ENCODE data around the gene AURKA.

DNA sequence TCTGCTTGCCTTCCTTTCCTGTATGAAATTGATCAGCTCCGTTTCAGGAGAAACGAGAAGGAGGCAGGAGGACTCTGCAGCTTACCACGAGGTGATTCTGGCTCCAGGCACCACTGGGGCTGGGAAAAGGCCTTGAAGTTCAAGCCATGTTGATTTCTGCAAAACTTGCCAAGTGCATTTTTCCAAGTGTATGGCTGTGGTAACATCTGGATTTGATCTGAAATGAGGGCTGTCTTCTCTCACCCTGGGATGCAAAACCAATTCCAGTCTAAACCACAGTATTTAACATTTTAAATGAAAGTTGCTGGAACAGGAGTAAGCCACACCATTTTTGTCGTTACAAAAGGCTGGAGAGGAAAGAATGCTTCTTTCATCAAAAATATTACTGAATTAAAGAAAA is 69.3 kb downstream of the AURKA start:
- TF ChIP-seq, protein P1, sequence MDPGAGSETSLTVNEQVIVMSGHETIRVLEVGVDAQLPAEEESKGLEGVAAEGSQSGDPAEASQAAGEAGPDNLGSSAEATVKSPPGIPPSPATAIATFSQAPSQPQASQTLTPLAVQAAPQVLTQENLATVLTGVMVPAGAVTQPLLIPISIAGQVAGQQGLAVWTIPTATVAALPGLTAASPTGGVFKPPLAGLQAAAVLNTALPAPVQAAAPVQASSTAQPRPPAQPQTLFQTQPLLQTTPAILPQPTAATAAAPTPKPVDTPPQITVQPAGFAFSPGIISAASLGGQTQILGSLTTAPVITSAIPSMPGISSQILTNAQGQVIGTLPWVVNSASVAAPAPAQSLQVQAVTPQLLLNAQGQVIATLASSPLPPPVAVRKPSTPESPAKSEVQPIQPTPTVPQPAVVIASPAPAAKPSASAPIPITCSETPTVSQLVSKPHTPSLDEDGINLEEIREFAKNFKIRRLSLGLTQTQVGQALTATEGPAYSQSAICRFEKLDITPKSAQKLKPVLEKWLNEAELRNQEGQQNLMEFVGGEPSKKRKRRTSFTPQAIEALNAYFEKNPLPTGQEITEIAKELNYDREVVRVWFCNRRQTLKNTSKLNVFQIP (CRISPR knock-in tag; IDR thresholded peaks at IDR 0.05; ENCODE audit: borderline replicate concordance, low read depth) = no peak
- TF ChIP-seq PPARA (CRISPR knock-in tag; IDR thresholded peaks at IDR 0.05; ENCODE audit: borderline replicate concordance) (no peak), ZNF70 (CRISPR knock-in tag; IDR thresholded peaks at IDR 0.05) (no peak), RARB (CRISPR knock-in tag; IDR thresholded peaks at IDR 0.05) (no peak), ARNTL (CRISPR knock-in tag; IDR thresholded peaks at IDR 0.05; ENCODE audit: borderline replicate concordance, low read depth) (no peak), CSDC2 (CRISPR knock-in tag; IDR thresholded peaks at IDR 0.05) (no peak), ZFP30 (CRISPR knock-in tag; IDR thresholded peaks at IDR 0.05) (no peak)
- TF ChIP-seq, protein P2, sequence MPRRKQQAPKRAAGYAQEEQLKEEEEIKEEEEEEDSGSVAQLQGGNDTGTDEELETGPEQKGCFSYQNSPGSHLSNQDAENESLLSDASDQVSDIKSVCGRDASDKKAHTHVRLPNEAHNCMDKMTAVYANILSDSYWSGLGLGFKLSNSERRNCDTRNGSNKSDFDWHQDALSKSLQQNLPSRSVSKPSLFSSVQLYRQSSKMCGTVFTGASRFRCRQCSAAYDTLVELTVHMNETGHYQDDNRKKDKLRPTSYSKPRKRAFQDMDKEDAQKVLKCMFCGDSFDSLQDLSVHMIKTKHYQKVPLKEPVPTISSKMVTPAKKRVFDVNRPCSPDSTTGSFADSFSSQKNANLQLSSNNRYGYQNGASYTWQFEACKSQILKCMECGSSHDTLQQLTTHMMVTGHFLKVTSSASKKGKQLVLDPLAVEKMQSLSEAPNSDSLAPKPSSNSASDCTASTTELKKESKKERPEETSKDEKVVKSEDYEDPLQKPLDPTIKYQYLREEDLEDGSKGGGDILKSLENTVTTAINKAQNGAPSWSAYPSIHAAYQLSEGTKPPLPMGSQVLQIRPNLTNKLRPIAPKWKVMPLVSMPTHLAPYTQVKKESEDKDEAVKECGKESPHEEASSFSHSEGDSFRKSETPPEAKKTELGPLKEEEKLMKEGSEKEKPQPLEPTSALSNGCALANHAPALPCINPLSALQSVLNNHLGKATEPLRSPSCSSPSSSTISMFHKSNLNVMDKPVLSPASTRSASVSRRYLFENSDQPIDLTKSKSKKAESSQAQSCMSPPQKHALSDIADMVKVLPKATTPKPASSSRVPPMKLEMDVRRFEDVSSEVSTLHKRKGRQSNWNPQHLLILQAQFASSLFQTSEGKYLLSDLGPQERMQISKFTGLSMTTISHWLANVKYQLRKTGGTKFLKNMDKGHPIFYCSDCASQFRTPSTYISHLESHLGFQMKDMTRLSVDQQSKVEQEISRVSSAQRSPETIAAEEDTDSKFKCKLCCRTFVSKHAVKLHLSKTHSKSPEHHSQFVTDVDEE (CRISPR knock-in tag; IDR thresholded peaks at IDR 0.05) = no peak

Measured in SK-N-SH treated with all-trans-retinoic acid at 6 μM for 48 hours (cell line).